RWPE1 (cell line): ENCODE results near the gene GAS7.

ENCODE experiments used
- CTCF ChIA-PET: fragments of 350-600 bp; sonication (Branson Sonifier 250); formaldehyde crosslinking; extraction: SDS; loops from one replicate; lab custom pipeline; 2021; lab: Yijun Ruan, JAX
- POLR2A ChIA-PET: fragments of 400-600 bp; formaldehyde crosslinking; extraction: SDS; loops from one replicate; lab custom pipeline; 2020; ENCODE audit warnings: antibody characterized with exemption; ENCODE audit not compliant: low non-redundant PET; lab: Yijun Ruan, JAX
- DNase-seq: peaks from one replicate; pipeline ENCODE4 v3.0.0; 2012; ENCODE audit warnings: low spot score
- H3K27ac ChIP-seq: fragments of 450-650 bp; 2 replicates; pipeline ENCODE4 v1.5.1; 2017
- TF ChIP-seq, protein P1 (sequence below): fragments of 450-650 bp; conservative IDR thresholded peaks from 2 replicates; pipeline ENCODE4 v1.5.1; 2017; ENCODE audit warnings: low read depth, mild to moderate bottlenecking

Gene GAS7

DNA sequence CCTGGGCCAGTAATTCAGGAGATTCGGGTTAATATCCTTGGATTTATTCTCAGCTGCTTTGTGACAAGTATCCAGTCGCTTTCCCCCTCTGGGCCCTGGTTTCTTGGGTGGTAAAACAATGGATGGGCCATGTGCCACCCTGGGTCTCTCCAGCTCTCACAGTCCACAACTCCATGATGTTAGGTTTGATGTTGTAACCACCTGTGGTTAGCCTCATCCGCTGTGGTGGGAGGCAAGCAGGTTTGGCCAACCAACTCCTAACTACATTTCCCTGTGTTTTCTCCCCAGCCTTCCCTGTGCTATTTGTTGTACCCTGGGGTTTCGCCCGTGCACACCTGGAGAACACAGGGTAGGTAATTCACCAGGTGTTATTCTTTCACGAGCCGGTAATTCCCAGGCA, 337.6 kb downstream of the GAS7 start:
- H3K27ac ChIP-seq, result no peak overlapping the region
- TF ChIP-seq, protein P1, sequence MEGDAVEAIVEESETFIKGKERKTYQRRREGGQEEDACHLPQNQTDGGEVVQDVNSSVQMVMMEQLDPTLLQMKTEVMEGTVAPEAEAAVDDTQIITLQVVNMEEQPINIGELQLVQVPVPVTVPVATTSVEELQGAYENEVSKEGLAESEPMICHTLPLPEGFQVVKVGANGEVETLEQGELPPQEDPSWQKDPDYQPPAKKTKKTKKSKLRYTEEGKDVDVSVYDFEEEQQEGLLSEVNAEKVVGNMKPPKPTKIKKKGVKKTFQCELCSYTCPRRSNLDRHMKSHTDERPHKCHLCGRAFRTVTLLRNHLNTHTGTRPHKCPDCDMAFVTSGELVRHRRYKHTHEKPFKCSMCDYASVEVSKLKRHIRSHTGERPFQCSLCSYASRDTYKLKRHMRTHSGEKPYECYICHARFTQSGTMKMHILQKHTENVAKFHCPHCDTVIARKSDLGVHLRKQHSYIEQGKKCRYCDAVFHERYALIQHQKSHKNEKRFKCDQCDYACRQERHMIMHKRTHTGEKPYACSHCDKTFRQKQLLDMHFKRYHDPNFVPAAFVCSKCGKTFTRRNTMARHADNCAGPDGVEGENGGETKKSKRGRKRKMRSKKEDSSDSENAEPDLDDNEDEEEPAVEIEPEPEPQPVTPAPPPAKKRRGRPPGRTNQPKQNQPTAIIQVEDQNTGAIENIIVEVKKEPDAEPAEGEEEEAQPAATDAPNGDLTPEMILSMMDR, result no peak
- ChIA-PET CTCF (no interaction called here), POLR2A (no interaction called here)
- DNase-seq, result no peak
